Measurements from ENCODE around the gene HOMER3. TPM values are rescaled to one million over a fixed set of nuclear protein-coding genes. Genes with fewer than 3 reads are reported as not detected.

The HOMER3 gene
- polyA plus RNA-seq, 3 donors: 45.1 to 88.1 (median 49.4) TPM

- no peak overlapping the region for H3K4me3 ChIP-seq (replicated peaks in 1 of 3; ENCODE audit: low read depth in 2 of 3, low read length in 3 of 3)
- no peaks in the 10 kb centered on the region for H3K27me3 ChIP-seq (ENCODE audit: control insufficient read depth in 2 of 2, insufficient read depth in 2 of 2, low read length in 2 of 2)
- no peak for DNase-seq
- H3K9ac ChIP-seq (ENCODE audit: insufficient read depth, low read length, poor library complexity, severe bottlenecking): no peak overlapping the region
- H3K79me2 ChIP-seq (ENCODE audit: insufficient read depth, low read length): peaks cover 14% of the 10 kb centered on the region
- H3K27ac ChIP-seq (ENCODE audit: low read depth in 1 of 2, low read length in 2 of 2): no peak overlapping the region
- H3K27ac Mint-ChIP-seq: peak overlapping the region in 2 of 7 donors; percentile 25 to 46
- 94% methylated on average over 2 of the region's 9 CpGs for WGBS (ENCODE audit: insufficient coverage)
- peaks cover 11 to 12% of the 10 kb centered on the region in 2 donors for H3K4me1 ChIP-seq (ENCODE audit: control insufficient read depth in 1 of 2, insufficient read depth in 2 of 2, low read length in 2 of 2)
- peaks cover 13 to 15% of the 10 kb centered on the region in 2 donors for H3K36me3 Mint-ChIP-seq
- H3K36me3 ChIP-seq (replicated peaks in 1 of 2; ENCODE audit: control insufficient read depth in 1 of 2, insufficient read depth in 2 of 2, low read length in 2 of 2): peaks cover 0 to 8% of the 10 kb centered on the region in 2 donors
- intact Hi-C loops (cut with micrococcal nuclease): no loop called here
- H4K20me1 ChIP-seq (ENCODE audit: insufficient read depth, low read length): no peaks in the 10 kb centered on the region
- no peaks in the 10 kb centered on the region for H3K9me3 ChIP-seq (replicated peaks in 1 of 2; ENCODE audit: control insufficient read depth in 1 of 2, insufficient read depth in 1 of 2, low read length in 2 of 2)
- TF ChIP-seq CTCF (IDR thresholded peaks at IDR 0.05): no peak
- peaks cover 0 to 4% (median 0%) of the 10 kb centered on the region in 3 donors for H3K27me3 Mint-ChIP-seq (ENCODE audit: low read depth in 3 of 3)
- H2AFZ ChIP-seq (ENCODE audit: insufficient read depth, low read depth, low read length, poor library complexity, severe bottlenecking): no peak overlapping the region
- H3K9me3 Mint-ChIP-seq: peaks cover 0 to 9% (median 2%) of the 10 kb centered on the region in 7 donors
- H3K4me3 Mint-ChIP-seq: no peak overlapping the region
- H3K4me1 Mint-ChIP-seq: peaks cover 24% of the 10 kb centered on the region
- no peak overlapping the region for H3K4me2 ChIP-seq (replicated peaks; ENCODE audit: extremely low read depth, low read length, poor library complexity, severe bottlenecking)
Measured at GRCh38 chr19:18945297-18945696, 4.3 kb upstream of the HOMER3 start.

- 96% methylated on average over 4 of the region's 4 CpGs for WGBS (ENCODE audit: insufficient coverage)
- Histone ChIP-seq H3K36me3 (replicated peaks in 1 of 2; ENCODE audit: control insufficient read depth in 1 of 2, insufficient read depth in 2 of 2, low read length in 2 of 2) (peaks cover 0 to 12% of the 10 kb centered on the region in 2 donors), H3K9ac (ENCODE audit: insufficient read depth, low read length, poor library complexity, severe bottlenecking) (no peak overlapping the region), H4K20me1 (ENCODE audit: insufficient read depth, low read length) (peaks cover 15% of the 10 kb centered on the region), H3K79me2 (ENCODE audit: insufficient read depth, low read length) (peaks cover 32% of the 10 kb centered on the region), H3K27me3 (ENCODE audit: control insufficient read depth in 2 of 2, insufficient read depth in 2 of 2, low read length in 2 of 2) (no peaks in the 10 kb centered on the region), H3K4me3 (replicated peaks in 1 of 3; ENCODE audit: low read depth in 2 of 3, low read length in 3 of 3) (no peak overlapping the region), H2AFZ (ENCODE audit: insufficient read depth, low read depth, low read length, poor library complexity, severe bottlenecking) (no peak overlapping the region), H3K4me1 (ENCODE audit: control insufficient read depth in 1 of 2, insufficient read depth in 2 of 2, low read length in 2 of 2) (peaks cover 21 to 28% of the 10 kb centered on the region in 2 donors), H3K27ac (ENCODE audit: low read depth in 1 of 2, low read length in 2 of 2) (no peak overlapping the region), H3K9me3 (replicated peaks in 1 of 2; ENCODE audit: control insufficient read depth in 1 of 2, insufficient read depth in 1 of 2, low read length in 2 of 2) (no peaks in the 10 kb centered on the region), H3K4me2 (replicated peaks; ENCODE audit: extremely low read depth, low read length, poor library complexity, severe bottlenecking) (no peak overlapping the region)
- no peak for TF ChIP-seq CTCF (IDR thresholded peaks at IDR 0.05)
- H3K27me3 Mint-ChIP-seq (ENCODE audit: low read depth in 3 of 3): peaks cover 0 to 4% (median 0%) of the 10 kb centered on the region in 3 donors
- peaks cover 0 to 9% (median 2%) of the 10 kb centered on the region in 7 donors for H3K9me3 Mint-ChIP-seq
- H3K4me3 Mint-ChIP-seq: no peak overlapping the region
- intact Hi-C loops (cut with micrococcal nuclease): loop anchor here in 1 of 2 donors (5.0 kb wide), 1 partner anchor 44 kb away; no protein-coding TSS in a partner anchor
- H3K27ac Mint-ChIP-seq: peak overlapping the region in 2 of 7 donors; percentile 45 to 50
- H3K4me1 Mint-ChIP-seq: peaks cover 35% of the 10 kb centered on the region
- no peak for DNase-seq
- peaks cover 16 to 23% of the 10 kb centered on the region in 2 donors for H3K36me3 Mint-ChIP-seq
Measured at GRCh38 chr19:18943465-18943864, 2.4 kb upstream of the HOMER3 start.
